HepG2 (cell line): ENCODE data around the gene B3GAT3. TPM values are rescaled to one million over a fixed set of nuclear protein-coding genes. Genes with fewer than 3 reads are reported as not detected.

ENCODE experiments used
- BRD4 ChIP-seq: sonication (generic); formaldehyde crosslinking; IDR thresholded peaks from 2 replicates; pipeline ENCODE4 v1.4.0; 2020; ENCODE audit warnings: missing genetic modification reagents
- CENPX ChIP-seq: sonication (generic); formaldehyde crosslinking; IDR thresholded peaks from 2 replicates; pipeline ENCODE4 v1.9.0; 2021; ENCODE audit warnings: mild to moderate bottlenecking, missing genetic modification reagents, moderate library complexity
- CHCHD3 ChIP-seq: sonication (generic); formaldehyde crosslinking; IDR thresholded peaks from 2 replicates; pipeline ENCODE4 v1.8.0; 2022; ENCODE audit warnings: mild to moderate bottlenecking, missing genetic modification reagents, moderate library complexity
- DBP ChIP-seq: sonication (generic); formaldehyde crosslinking; IDR thresholded peaks from 2 replicates; pipeline ENCODE4 v1.4.0; 2020; ENCODE audit warnings: missing genetic modification reagents; ENCODE audit errors: not compliant biosample characterization
- NFKBIZ ChIP-seq: IDR thresholded peaks from 2 replicates; pipeline ENCODE4 v1.6.1; 2018; ENCODE audit warnings: missing genetic modification reagents, missing compliant biosample characterization
- POLR2AphosphoS5 ChIP-seq: IDR thresholded peaks from 2 replicates; pipeline ENCODE4 v1.6.1; 2012; ENCODE audit warnings: low read depth, low read length
- SRSF1 ChIP-seq: fragments of 200-400 bp; formaldehyde crosslinking; optimal IDR thresholded peaks from 2 replicates; pipeline ENCODE3; 2017; ENCODE audit warnings: mild to moderate bottlenecking, low read depth, low read length, moderate library complexity
- TOPORS ChIP-seq: sonication (generic); formaldehyde crosslinking; IDR thresholded peaks from 2 replicates; pipeline ENCODE4 v1.8.0; 2023; ENCODE audit warnings: mild to moderate bottlenecking, missing genetic modification reagents
- WIZ ChIP-seq: sonication (generic); formaldehyde crosslinking; IDR thresholded peaks from 2 replicates; pipeline ENCODE4 v1.5.1; 2020; ENCODE audit warnings: mild to moderate bottlenecking, missing genetic modification reagents
- ZBTB1 ChIP-seq: sonication (generic); formaldehyde crosslinking; IDR thresholded peaks from 2 replicates; pipeline ENCODE4 v1.4.0; 2020; ENCODE audit warnings: missing genetic modification reagents, borderline replicate concordance
- ZMYM2 ChIP-seq: sonication (generic); formaldehyde crosslinking; IDR thresholded peaks from 2 replicates; pipeline ENCODE4 v1.8.0; 2022; ENCODE audit warnings: mild to moderate bottlenecking, missing genetic modification reagents
- ZNF652 ChIP-seq: IDR thresholded peaks from 2 replicates; pipeline ENCODE4 v1.6.1; 2016; ENCODE audit warnings: low read depth, borderline replicate concordance
- ZNF674 ChIP-seq: sonication (generic); formaldehyde crosslinking; IDR thresholded peaks from 2 replicates; pipeline ENCODE4 v1.5.0; 2020; ENCODE audit warnings: low read depth, mild to moderate bottlenecking, missing genetic modification reagents
- ZNF879 ChIP-seq: sonication (generic); formaldehyde crosslinking; IDR thresholded peaks from 2 replicates; pipeline ENCODE4 v1.8.1; 2023; ENCODE audit warnings: missing genetic modification reagents
- ZNF891 ChIP-seq: sonication (generic); formaldehyde crosslinking; IDR thresholded peaks from 2 replicates; pipeline ENCODE4 v1.5.0; 2020; ENCODE audit warnings: mild to moderate bottlenecking, missing genetic modification reagents
- polyA plus RNA-seq, 8 experiments: library from polyadenylated mRNA; depleted of rRNA in 3 of 8; stranded (reverse) in 7 of 8; unstranded in 1 of 8; fragments of >200 nt; fragmentation: Illumina TruSeq in 4 of 8; extraction: Trizol in 4 of 8; gene quantifications; 2 replicates each; pipeline versions ENCODE4 v1.2.1 to v1.2.3, GENCODE V29; 2011 to 2016; ENCODE audit warnings: low read depth in 4 of 8, missing spikeins in 1 of 8, mixed read lengths in 1 of 8; ENCODE audit not compliant: insufficient read depth in 1 of 8
- total RNA-seq, 5 experiments: library from RNA; depleted of rRNA; stranded (reverse); fragments of >200 nt; fragmentation: Illumina TruSeq; extraction: Trizol; gene quantifications; 2 replicates each; pipeline ENCODE4 v1.2.3, GENCODE V29; 2016; ENCODE audit warnings: low read depth in 1 of 5
- TF ChIP-seq, protein P1 (sequence below): sonication (generic); formaldehyde crosslinking; conservative IDR thresholded peaks from 2 replicates; pipeline ENCODE4 v1.4.0; 2020; ENCODE audit warnings: missing genetic modification reagents
- TF ChIP-seq, protein P2 (sequence below): fragments of 450-650 bp; IDR thresholded peaks from 2 replicates; pipeline ENCODE4 v1.6.1; 2017
- TF ChIP-seq, protein P3 (sequence below): sonication (generic); formaldehyde crosslinking; IDR thresholded peaks from 2 replicates; pipeline ENCODE4 v1.5.1; 2020; ENCODE audit warnings: missing genetic modification reagents, mild to moderate bottlenecking, borderline replicate concordance
- TF ChIP-seq, protein P4 (sequence below): sonication (generic); formaldehyde crosslinking; IDR thresholded peaks from 2 replicates; pipeline ENCODE4 v1.8.1; 2023; ENCODE audit warnings: mild to moderate bottlenecking, moderate library complexity, missing genetic modification reagents
- TF ChIP-seq, protein P5 (sequence below): sonication (generic); formaldehyde crosslinking; IDR thresholded peaks from 2 replicates; pipeline ENCODE4 v1.5.1; 2020; ENCODE audit warnings: missing genetic modification reagents, mild to moderate bottlenecking, borderline replicate concordance
- TF ChIP-seq, protein P6 (sequence below): IDR thresholded peaks from 2 replicates; pipeline ENCODE4 v1.6.1; 2012; ENCODE audit warnings: low read depth, low read length, improper control_type of control experiment

B3GAT3 gene
- total and polyA plus RNA-seq, 2 of the 13 experiments (the other 11 are each of a cell fraction or from before 2014, with no cell fraction given) = 21.3 to 26.1 TPM

DNA sequence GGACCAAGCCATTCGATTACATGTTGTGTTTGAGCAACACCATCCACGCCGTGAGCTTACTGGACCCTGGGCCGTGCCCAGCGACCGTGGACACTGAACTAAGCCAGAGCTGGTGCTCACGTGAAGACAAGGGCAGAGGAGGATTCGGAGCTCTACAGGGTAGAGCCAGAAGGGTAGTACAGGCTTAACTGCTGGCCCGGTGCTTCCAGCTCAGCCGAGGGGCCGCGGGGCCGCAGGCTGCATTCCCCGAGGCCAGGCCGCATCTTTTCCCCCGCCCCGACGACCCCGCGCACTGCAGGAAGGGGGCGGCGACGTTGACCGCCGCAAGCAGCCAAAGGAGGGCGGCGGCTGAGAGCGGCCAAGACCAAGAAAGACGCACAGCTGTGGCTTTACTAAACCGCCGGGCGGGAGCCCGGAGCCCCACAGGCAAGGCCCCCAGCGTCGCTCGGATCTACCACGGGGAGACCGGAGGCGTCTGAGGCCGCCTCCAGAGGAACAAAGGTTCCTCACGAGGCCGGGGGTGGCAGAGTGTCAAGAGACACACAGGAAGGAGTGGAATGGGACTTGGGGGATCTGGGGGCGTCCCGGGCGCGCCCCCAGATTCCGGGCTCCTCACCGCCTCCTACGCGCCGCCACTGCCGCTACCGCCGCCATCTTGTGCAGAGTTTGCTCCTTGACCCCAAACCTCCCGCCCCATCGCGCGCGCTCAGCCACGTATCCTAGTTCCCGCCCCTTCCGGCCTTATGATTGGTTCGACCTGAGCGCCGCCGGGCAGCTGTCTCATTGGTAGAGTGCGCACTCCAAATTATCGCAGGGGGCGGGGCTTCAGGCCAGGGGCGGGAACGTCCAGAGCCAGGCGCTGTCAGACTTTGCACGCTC, 24.4 kb upstream of the B3GAT3 start, which contains the start of gene GANAB (continued):
- TF ChIP-seq, protein P1, sequence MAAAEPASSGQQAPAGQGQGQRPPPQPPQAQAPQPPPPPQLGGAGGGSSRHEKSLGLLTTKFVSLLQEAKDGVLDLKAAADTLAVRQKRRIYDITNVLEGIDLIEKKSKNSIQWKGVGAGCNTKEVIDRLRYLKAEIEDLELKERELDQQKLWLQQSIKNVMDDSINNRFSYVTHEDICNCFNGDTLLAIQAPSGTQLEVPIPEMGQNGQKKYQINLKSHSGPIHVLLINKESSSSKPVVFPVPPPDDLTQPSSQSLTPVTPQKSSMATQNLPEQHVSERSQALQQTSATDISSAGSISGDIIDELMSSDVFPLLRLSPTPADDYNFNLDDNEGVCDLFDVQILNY (CRISPR knock-in tag) = peak; percentile 19; the same call in 1 of the 2 replicates
- TF ChIP-seq BRD4 (CRISPR knock-in tag) (no peak), NFKBIZ (CRISPR knock-in tag) (no peak), WIZ (CRISPR knock-in tag) (no peak), ZBTB1 (no peak), ZNF674 (CRISPR knock-in tag) (no peak), ZNF652 (no peak), CENPX (CRISPR knock-in tag) (no peak), SRSF1 (peak; percentile 91), CHCHD3 (CRISPR knock-in tag) (no peak), POLR2AphosphoS5 (peak; percentile 93), ZMYM2 (CRISPR knock-in tag) (no peak), TOPORS (no peak), DBP (CRISPR knock-in tag) (no peak), ZNF891 (CRISPR knock-in tag) (peak; percentile 83), ZNF879 (CRISPR knock-in tag) (peak; percentile 77; the same call in 1 of the 2 replicates)
- TF ChIP-seq, protein P2, sequence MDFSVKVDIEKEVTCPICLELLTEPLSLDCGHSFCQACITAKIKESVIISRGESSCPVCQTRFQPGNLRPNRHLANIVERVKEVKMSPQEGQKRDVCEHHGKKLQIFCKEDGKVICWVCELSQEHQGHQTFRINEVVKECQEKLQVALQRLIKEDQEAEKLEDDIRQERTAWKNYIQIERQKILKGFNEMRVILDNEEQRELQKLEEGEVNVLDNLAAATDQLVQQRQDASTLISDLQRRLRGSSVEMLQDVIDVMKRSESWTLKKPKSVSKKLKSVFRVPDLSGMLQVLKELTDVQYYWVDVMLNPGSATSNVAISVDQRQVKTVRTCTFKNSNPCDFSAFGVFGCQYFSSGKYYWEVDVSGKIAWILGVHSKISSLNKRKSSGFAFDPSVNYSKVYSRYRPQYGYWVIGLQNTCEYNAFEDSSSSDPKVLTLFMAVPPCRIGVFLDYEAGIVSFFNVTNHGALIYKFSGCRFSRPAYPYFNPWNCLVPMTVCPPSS = no peak
- TF ChIP-seq, protein P3, sequence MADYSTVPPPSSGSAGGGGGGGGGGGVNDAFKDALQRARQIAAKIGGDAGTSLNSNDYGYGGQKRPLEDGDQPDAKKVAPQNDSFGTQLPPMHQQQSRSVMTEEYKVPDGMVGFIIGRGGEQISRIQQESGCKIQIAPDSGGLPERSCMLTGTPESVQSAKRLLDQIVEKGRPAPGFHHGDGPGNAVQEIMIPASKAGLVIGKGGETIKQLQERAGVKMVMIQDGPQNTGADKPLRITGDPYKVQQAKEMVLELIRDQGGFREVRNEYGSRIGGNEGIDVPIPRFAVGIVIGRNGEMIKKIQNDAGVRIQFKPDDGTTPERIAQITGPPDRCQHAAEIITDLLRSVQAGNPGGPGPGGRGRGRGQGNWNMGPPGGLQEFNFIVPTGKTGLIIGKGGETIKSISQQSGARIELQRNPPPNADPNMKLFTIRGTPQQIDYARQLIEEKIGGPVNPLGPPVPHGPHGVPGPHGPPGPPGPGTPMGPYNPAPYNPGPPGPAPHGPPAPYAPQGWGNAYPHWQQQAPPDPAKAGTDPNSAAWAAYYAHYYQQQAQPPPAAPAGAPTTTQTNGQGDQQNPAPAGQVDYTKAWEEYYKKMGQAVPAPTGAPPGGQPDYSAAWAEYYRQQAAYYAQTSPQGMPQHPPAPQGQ (CRISPR knock-in tag) = no peak
- TF ChIP-seq, protein P4, sequence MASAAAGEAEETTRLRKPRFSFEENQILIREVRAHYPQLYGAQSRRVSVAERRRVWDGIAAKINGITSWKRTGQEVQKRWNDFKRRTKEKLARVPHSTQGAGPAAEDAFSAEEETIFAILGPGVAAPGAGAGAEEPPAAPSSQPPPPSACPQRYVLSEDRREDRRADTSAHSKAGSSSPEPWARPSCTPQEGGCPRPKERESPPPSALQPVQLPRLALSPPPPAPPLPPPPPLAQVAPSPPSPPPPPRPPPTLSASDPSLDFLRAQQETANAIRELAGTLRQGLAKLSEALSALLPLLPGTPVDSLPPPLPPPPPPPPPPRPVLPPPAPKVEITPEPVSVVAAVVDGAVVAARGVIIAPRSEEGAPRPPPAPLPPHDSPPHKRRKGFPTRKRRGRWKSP (CRISPR knock-in tag) = peak; percentile 57; the same call in 1 of the 2 replicates
- TF ChIP-seq, protein P5, sequence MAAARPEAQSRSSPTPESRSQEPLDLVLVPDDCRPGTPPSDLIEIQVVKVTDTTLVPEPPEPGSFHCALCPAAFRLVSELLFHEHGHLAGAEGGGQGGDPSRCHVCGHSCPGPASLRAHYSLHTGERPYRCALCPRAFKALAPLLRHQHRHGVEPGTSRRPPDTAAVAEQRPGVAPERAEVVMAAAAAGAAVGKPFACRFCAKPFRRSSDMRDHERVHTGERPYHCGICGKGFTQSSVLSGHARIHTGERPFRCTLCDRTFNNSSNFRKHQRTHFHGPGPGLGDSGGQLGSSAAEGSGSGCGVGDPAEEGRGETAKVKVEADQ (CRISPR knock-in tag) = no peak
- TF ChIP-seq, protein P6, sequence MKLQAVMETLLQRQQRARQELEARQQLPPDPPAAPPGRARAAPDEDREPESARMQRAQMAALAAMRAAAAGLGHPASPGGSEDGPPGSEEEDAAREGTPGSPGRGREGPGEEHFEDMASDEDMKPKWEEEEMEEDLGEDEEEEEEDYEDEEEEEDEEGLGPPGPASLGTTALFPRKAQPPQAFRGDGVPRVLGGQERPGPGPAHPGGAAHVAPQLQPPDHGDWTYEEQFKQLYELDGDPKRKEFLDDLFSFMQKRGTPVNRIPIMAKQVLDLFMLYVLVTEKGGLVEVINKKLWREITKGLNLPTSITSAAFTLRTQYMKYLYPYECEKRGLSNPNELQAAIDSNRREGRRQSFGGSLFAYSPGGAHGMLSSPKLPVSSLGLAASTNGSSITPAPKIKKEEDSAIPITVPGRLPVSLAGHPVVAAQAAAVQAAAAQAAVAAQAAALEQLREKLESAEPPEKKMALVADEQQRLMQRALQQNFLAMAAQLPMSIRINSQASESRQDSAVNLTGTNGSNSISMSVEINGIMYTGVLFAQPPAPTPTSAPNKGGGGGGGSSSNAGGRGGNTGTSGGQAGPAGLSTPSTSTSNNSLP = no peak
